HL-60 (cell line): ENCODE data around the gene TANC1.
"Not testable (repeated sequence)": the region's sequence is repeated elsewhere in the genome, so short reads cannot be mapped to it uniquely, and the experiment has no call there.

Source experiments
- CTCF ChIP-seq: IDR thresholded peaks from one replicate; pipeline ENCODE4 v1.5.1; 2011; ENCODE audit warnings: low read length, control low read depth, inconsistent platforms; ENCODE audit not compliant: insufficient read depth
- GABPA ChIP-seq: IDR thresholded peaks from 2 replicates; pipeline ENCODE4 v1.6.1; 2012; ENCODE audit warnings: low read depth
- POLR2AphosphoS5 ChIP-seq: IDR thresholded peaks from 2 replicates; pipeline ENCODE4 v1.6.1; 2012; ENCODE audit warnings: low read depth
- REST ChIP-seq: IDR thresholded peaks from 2 replicates; pipeline ENCODE4 v1.6.1; 2012; ENCODE audit warnings: low read depth; ENCODE audit not compliant: insufficient replicate concordance
- SPI1 ChIP-seq: IDR thresholded peaks from 2 replicates; pipeline ENCODE4 v1.6.1; 2012; ENCODE audit warnings: low read depth, mild to moderate bottlenecking, borderline replicate concordance

- not testable (repeated sequence) for TF ChIP-seq CTCF, REST, POLR2AphosphoS5, SPI1, GABPA
These were observed 127.9 kb downstream of the TANC1 start for GRCh38 chr2:159096302-159096855.
